ENCODE data around the gene SMAD4.
"Not testable (repeated sequence)": the region's sequence is repeated elsewhere in the genome, so short reads cannot be mapped to it uniquely, and the experiment has no call there.

SMAD4 gene

DNA sequence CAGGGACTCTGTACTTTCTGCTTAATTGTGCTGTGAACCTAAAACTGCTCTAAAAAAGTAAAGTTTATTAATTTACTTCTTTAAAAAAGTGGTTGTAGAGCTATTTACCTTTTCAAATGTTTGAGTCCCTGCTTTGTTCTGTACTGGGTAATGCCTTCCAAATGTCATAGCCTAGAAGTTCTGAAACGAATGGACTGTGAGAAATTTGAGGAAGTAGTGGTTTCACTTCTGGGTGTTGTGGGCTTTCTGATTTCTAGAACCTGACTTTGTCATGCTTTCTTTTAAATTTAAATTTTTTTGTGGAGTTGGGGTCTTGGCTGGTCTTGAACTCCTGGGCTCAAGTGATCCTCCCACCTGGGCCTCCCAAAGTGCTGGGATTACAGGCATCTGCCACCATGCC is 44.6 kb downstream of the SMAD4 start:
- DNase-seq: no peak

DNA sequence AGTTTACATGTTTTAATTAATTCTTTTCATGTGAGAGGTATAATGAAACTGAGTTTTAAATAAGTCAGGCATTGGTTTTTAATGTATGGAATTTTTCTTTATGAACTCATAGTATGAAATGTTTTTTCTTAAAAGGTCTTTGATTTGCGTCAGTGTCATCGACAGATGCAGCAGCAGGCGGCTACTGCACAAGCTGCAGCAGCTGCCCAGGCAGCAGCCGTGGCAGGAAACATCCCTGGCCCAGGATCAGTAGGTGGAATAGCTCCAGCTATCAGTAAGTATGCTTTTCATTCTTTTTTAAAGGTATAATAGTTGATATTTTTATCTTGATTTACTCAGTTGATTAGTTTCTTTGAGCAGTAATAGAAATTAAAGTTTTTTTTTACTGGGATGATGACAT is 46.5 kb downstream of the SMAD4 start:
- no peak for DNase-seq

DNA sequence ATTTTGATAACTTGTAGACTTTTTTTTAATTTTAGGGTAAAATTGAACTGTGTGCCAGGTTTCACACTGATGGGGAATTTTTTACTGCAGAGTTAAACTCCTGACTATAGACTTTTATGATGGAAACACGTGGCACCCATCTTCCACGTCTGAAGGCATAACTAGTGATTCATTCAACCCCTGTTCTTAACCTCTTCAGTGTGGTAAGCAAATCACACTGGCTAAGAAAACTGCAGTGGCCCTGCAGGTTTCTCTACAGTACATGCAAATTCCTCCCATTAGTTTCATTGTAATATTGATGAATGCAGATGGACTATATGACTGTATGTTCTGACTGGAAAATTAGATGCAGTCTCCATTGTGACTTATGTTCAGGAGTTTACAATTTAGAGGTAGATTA is 47.2 kb downstream of the SMAD4 start:
- DNase-seq: peak; percentile 87 to 91

DNA sequence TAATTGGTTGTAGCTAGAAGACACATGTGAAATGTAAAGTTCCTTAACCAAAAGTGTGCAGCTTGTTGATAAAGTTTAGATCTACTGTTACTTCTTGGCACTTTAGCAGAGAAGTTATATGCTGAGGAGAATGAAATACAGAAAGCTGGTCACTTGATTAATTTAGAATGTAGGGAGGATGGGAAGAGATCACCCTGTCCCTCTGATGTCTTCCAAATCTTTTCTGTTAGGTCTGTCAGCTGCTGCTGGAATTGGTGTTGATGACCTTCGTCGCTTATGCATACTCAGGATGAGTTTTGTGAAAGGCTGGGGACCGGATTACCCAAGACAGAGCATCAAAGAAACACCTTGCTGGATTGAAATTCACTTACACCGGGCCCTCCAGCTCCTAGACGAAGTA is 48.0 kb downstream of the SMAD4 start:
- no peak for DNase-seq

DNA sequence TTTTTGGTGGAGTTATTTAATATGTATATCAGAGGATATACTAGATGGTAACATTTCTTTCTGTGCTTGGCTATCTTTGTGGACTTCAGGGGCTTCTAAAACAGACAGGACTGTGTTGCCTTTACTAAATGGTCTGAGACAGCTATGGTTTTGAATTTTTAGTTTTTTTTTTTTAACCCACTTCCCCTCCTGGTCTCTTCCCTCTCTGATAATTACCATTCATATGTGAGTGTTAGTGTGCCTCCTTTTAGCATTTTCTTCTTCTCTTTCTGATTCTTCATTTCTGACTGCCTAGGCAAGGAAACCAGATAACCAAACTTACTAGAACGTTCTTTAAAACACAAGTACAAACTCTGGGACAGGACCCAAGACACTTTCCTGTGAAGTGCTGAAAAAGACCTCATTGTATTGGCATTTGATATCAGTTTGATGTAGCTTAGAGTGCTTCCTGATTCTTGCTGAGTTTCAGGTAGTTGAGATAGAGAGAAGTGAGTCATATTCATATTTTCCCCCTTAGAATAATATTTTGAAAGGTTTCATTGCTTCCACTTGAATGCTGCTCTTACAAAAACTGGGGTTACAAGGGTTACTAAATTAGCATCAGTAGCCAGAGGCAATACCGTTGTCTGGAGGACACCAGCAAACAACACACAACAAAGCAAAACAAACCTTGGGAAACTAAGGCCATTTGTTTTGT is 52.7 kb downstream of the SMAD4 start:
- no peak for DNase-seq

DNA sequence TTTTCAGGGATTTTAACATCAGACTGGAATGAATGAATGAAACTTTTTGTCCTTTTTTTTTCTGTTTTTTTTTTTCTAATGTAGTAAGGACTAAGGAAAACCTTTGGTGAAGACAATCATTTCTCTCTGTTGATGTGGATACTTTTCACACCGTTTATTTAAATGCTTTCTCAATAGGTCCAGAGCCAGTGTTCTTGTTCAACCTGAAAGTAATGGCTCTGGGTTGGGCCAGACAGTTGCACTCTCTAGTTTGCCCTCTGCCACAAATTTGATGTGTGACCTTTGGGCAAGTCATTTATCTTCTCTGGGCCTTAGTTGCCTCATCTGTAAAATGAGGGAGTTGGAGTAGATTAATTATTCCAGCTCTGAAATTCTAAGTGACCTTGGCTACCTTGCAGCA is 53.4 kb downstream of the SMAD4 start:
- DNase-seq: no peak

DNA sequence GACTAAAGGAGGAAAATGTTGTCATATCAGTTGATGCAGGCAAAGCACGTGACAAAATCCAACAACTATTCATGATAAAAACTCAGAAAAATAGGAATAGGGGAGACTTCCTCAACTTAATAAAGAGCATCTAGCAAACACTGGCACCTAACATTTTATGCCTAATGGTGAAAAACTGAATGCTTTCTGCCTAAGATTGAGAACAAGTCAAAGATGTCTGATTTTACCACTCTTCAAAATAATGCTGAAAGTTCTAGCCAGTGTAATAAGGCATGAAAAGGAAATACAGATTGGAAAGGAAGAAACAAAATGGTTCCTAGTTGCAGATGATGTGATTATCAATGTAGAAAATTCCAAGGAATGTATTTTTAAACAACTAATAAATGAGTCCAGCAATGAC is 58.4 kb downstream of the SMAD4 start:
- DNase-seq: no peak

DNA sequence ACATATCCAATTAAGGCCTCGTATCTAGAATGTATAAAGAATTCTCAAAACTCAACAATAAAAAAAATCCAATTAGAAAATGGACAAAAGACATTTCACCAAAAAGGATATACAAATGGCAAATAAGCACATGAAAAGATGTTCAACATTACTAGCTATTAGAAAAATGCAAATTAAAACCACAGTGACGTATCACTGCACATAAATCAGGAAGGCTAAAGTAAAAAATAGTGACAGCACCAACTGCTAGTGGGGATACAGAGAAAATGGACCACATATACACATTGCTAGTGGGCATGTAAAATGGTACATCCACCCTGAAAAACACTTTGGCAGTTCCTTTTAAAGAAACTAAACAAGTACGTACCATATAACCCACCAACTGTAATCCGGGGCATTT is 59.7 kb downstream of the SMAD4 start:
- no peak for DNase-seq

DNA sequence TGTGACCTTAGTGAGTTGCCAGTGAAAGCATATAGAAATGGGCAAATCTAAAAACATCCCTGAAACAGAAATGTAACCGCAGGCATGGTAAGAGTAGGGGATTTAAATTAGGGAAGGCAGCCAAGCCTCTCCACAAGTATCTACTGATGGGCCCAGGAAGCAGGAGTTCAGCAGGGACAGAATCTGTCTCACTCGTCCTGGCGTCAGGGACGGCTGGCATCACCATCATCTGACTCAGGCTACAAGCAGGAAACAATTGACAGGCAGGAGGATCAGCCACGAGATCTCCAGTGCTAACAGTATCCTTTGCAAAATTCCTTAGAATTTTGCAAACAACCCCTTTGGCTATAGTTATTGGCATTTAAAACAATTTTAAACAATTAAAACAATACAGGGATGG is 61.3 kb downstream of the SMAD4 start:
- DNase-seq: no peak

DNA sequence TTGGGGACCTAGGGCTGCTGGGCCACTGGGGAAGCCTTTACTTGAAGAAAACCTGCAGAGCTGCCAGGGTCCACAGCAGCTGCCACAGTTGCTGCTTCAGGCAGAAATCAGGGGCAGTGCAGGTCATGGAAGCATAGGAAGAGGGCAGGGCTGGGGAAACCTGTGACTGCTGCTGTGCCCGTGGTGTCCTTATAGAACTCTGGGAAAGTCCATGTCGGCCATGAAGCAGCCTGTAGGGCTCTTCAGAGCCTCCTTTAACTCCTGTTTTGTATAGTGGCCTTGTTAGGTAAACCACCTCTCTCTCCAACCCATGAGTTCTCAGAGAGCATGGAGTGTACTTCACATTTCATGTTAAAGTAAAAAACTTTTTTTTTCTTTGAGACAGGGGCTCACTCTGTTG is 62.1 kb downstream of the SMAD4 start:
- no peak for DNase-seq

DNA sequence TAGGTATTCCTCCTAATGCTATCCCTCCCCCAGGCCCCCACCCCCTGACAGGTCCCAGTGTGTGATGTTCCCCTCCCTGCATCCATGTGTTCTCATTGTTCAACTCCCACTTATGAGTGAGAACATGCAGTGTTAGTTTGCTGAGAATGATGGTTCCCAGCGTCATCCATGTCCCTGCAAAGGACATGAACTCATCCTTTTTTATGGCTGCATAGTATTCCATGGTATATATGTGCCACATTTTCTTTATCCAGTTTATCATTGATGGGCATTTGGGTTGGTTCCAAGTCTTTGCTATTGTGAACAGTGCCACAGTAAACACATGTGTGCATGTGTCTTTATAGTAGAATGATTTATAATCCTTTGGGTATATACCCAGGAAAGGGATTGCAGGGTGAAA is 63.0 kb downstream of the SMAD4 start:
- DNase-seq: not testable (repeated sequence)

DNA sequence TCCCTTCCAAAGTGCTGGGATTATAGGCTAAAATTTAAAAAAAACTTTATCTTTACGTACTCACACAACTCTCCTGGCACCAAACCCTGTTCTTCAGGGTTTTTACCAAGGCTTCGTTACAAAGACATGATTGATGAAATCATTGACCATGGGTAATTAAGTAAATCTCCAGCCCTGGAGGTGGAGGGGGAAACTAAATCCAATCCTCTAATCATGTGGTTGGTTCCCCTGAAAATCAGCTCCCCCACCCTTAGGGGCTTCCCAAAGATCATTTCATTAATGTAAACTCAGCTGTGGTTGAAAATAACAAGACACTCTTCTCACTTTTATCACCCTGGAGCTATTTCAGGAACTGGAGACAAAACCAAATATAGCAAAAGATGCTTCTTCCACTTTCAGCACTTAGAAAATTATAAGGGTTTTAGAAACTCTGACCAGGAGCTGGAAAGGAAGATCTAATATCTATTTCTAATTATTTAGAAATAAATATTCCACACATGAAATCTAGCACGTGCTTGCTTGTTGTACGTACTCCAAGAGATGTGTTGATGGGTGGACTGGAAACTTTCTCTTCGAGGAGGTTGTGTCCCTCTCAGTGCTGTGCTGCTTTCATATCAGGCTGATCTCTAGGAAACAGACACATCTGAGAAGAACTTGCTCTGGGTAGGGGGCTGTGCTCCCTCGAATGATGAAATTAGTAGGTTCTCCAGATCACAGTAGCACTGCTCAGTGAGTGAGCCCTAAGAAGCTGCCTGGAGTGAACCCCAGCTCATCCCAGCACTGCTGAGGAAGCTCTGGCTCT is 67.2 kb downstream of the SMAD4 start:
- no peak for DNase-seq

DNA sequence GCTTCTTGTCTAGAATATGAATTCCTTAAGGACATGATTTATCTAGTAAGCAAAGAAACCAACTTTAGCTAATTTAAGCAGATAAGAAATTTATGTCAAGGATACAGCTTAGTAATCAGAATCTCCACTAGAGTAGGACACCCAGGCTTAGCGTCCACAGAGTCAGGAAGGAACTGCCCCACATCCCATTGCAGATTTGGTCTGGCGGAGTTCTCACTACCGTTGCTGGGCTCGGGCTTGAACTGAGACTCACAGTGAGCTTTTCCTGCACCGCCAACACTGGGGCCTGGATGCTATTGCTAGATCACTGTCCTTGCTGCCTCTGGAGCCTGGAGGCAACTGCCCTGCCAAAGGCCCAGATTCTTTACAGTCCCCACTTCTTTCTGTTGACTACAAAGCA is 68.1 kb downstream of the SMAD4 start:
- no peak for DNase-seq

DNA sequence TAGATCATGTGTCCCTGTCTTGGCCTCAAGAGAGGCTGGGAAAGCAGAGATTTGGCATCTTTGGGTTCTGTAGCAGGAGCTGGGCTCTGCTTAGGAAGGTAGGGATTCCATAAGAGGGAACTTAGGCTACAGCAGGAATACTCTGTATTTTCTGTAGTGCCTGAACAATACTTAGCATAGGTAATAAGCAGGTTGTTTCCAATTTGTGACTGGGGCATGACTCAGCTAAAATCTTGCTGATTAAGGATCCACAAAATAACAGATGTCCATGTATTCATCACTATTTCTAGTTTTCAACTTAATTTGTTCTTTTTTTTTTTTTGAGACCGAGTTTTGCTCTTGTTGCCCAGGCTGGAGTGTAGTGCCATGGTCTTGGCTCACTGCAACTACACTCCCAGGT is 68.5 kb downstream of the SMAD4 start:
- no peak for DNase-seq

DNA sequence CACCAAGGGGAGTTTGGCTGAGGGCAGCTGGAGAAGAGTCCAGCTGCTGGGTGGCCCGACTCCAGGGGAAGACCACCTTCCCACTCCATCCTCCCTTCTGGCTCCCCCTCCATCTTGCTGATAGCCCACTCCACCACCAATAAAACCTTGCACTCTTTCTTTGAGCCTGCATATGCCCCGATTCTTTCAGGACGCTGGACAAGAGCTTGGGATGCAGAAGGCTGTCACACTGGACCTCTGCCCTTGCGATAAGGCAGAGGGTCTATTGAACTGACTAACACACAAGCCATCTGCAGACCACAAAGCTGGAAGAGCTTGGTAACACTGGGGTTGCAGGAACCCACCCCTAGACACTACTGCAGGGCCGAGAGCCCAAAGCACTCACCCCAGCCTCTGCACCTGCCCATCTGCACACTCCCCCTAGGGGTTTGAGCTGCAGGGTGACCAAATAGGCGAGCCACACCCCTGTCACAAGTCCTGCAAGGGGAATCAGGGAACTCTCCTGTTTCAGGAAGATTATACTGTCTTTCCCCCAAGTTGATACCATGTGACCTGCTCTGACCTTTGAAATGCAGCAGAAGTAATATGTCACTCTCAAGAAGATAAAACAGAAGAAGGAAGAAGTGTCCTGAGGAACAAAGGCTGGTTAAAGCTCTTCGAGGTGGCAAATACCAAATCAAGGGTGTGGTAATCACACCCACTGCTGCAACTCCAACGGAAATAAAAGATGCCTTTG is 70.5 kb downstream of the SMAD4 start:
- no peak for DNase-seq

DNA sequence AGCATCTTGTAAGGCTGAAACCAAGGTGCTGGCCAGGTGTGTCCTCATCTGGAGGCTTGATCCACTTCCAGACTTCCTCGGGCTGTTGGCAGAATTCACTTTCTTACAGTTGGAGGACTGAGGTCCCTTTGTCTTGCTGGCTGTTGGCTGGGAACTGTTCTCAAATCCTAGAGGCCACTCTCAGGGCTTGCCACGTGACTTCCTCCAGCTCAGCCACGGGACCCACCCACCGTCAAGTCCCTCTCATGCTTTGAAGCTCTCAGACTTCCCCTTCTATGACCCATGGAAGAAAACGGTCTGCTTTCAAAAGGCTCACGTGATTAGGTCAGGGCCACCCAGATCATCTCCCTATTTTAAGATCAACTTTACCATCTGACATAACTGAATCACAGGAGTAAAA is 77.1 kb downstream of the SMAD4 start:
- DNase-seq: no peak

DNA sequence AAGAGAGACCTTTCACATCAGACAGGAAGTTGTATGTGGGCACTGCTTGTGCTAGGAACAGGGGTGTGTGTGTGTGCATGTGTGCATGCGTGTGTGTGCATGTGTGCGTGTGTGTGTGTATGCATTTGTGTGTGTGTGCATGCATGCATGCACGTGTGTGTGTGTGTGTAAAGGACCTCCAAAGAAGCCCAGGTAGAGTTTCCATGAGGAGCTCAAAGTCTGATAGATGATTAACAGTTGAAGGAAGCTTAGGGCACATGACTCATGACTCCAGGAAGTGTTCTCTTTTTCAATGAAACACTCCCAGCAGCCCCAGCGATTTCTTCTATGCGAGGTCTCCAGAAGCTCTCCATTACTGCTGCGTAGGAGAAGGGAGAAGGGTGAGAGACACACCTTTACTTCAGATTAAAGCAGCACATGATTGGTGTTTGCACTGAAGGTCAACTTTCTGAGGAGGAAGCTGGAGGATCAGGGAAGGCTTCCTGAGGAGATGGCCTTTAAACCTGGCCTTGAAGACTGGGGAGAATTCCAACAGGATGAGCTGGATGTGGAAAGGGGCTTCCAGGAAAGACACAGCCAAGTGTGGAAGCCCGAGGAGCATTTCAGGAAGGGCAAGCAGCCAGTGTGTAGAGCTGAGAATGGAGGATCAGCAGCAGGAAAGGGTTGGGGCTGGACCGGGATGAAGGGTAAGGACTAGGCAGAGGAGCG is 77.7 kb downstream of the SMAD4 start:
- DNase-seq: no peak

DNA sequence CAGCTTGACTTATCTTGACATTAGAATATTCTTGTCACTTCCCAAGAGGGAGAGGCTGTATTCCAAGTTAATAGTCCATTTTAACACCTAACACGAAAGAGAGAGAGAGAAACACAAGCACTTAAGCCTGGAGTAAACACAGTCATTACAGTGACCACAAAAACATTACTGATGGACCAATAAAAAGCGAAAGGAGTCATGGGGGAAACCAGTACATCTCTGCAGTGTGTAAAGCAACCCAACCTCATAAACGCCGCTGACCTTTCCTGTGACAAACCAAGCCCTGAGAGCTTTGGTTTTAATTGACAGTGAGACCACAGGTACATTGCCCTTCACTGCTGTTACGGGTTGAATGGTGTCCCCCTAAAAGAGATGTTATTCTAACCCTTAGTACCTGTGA is 78.3 kb downstream of the SMAD4 start:
- DNase-seq: no peak

DNA sequence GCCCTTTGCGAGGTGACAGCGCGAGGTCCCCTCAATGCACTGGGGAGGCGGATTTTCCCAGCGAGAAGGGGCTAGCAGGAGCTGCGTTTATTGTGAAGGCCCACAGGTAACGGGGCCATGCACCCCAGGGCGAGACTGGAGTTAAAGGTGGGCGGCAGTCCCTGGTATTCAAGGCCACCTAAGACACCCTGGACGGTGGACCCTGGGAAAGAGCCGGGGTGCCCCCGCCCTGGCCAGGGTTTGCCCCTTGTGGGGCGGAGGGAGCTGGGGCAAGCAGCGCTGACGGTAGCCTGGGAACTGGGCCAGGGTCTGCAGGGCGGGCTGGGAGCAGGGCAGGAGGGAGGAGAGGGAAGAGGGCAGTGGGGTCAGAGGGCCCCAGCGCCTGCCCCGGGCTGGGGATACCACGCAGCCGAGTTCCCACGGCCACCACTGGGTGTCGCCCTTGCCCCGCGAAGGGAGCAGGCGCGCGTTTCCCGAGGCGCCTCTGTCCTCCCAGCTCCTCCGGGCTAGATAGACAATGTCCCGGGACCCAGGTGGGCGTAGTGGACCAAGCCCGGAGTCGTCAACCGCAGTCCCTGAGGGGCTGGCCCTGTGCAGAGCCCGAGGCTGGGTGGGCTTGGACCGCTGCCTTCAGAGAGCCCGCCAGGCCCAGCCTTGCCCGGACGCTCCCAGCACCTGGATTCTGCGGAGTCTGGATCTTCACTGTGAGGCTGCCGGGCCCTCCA is 80.2 kb downstream of the SMAD4 start:
- peak; percentile 29 to 68 for DNase-seq

DNA sequence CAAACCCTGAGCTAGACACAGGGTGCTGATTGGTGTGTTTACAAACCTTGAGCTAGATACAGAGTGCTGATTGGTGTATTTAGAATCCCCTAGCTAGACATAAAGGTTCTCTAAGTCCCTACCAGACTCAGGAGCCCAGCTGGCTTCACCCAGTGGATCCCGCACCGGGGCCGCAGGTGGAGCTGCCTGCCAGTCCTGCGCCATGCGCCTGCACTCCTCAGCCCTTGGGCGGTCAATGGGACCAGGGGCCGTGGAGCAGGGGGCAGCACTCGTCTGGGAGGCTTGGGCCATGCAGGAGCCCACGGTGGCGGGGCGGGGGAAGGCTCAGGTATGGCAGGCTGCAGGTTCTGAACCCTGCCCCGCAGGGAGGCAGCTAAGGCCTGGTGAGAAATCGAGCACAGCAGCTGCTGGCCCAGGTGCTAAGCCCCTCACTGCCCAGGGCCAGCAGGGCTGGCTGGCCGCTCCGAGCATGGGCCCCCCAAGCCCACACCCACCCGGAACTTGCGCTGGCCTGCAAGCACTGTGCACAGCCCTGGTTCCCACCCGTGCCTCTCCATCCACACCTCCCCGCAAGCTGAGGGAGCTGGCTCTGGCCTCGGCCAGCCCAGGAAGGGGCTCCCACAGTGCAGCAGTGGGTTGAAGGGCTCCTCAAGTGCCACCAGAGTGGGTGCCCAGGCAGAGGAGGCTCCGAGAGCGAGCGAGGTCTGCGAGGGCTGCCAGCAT is 81.8 kb downstream of the SMAD4 start:
- not testable (repeated sequence) for DNase-seq

DNA sequence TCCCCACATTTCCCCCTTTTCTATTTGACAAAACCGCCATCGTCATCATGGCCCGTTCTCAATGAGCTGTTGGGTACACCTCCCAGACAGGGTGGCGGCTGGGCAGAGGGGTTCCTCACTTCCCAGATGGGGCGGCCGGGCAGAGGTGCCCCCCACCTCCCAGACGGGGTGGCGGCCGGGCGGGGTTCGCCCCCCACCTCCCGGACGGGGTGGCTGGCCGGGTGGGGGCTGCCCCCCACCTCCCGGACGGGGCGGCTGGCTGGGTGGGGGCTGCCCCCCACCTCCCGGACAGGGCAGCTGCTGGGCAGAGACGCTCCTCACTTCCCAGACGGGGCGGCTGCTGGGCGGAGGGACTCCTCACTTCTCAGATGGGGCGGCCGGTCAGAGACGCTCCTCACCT is 87.0 kb downstream of the SMAD4 start:
- DNase-seq: not testable (repeated sequence)

DNA sequence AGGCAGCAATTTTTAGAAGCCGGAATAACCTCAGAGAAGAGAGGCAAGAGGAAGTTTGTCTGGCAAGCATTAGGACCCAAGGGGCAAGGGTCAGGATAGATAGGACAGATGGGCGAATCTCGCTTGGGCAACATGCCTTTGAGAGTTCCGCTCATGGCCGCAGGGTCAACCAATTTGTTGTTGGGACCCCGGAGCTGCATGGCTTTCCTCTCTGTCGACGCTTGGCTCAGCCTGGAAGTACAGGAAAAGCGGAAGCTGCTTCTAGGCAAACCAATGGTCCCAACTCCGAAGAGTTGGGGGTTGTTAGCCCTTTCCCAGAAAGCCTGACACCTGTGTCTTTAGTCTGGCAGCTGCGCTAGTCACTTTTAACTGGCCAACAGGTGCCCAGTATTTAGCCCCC is 89.5 kb downstream of the SMAD4 start:
- DNase-seq: not testable (repeated sequence)
